ENCODE data around the gene SAMM50.

GRCh38 chr22:44012162-44012561 lies 56.9 kb downstream of the SAMM50 start:
- no peak for TF ChIP-seq CTCF (IDR thresholded peaks at IDR 0.05; ENCODE audit: poor library complexity)
- no peak for TF ChIP-seq EZH2 (IDR thresholded peaks at IDR 0.05; ENCODE audit: borderline replicate concordance)
- no peak for TF ChIP-seq EZH2phosphoT487 (IDR thresholded peaks at IDR 0.05; ENCODE audit: low read depth, severe bottlenecking, unreplicated experiment)

All from hepatocyte (in vitro differentiated cells).